Hepatocyte (in vitro differentiated cells): Measurements from ENCODE around the gene USH2A. TPM values are rescaled to one million over a fixed set of nuclear protein-coding genes. Genes with fewer than 3 reads are reported as not detected.

ENCODE experiments used
- DNase-seq: peaks from one replicate; pipeline ENCODE4 v3.0.0-alpha.2; 2016; ENCODE audit warnings: low spot score
- H2AFZ ChIP-seq: fragments of 200-600 bp; sonication (generic); 2 replicates; pipeline ENCODE4 v1.6.0; 2016; ENCODE audit warnings: antibody characterized with exemption, mild to moderate bottlenecking
- H3K27ac ChIP-seq: fragments of 200-600 bp; sonication (generic); 2 replicates; pipeline ENCODE4 v1.5.1; 2016; ENCODE audit warnings: mild to moderate bottlenecking
- H3K27me3 ChIP-seq: fragments of 200-600 bp; sonication (generic); 2 replicates; pipeline ENCODE4 v1.6.1; 2016
- H3K36me3 ChIP-seq: fragments of 200-600 bp; sonication (generic); replicated peaks from 2 replicates; pipeline ENCODE4 v1.5.1; 2016; ENCODE audit warnings: low read depth; ENCODE audit not compliant: insufficient read depth
- H3K4me1 ChIP-seq: fragments of 200-600 bp; sonication (generic); 2 replicates; pipeline ENCODE4 v1.5.1; 2016; ENCODE audit warnings: mild to moderate bottlenecking, moderate library complexity; ENCODE audit not compliant: insufficient read depth
- H3K4me2 ChIP-seq: fragments of 200-600 bp; sonication (generic); 2 replicates; pipeline ENCODE4 v1.6.0; 2016
- H3K4me3 ChIP-seq: fragments of 200-600 bp; sonication (generic); 2 replicates; pipeline ENCODE4 v1.5.1; 2016; ENCODE audit warnings: mild to moderate bottlenecking
- H3K79me2 ChIP-seq: fragments of 200-600 bp; sonication (generic); 2 replicates; pipeline ENCODE4 v1.6.0; 2017; ENCODE audit warnings: mild to moderate bottlenecking
- H3K9me2 ChIP-seq: fragments of 200-600 bp; sonication (generic); replicated peaks from 2 replicates; pipeline ENCODE4 v1.6.0; 2017; ENCODE audit warnings: mild to moderate bottlenecking; ENCODE audit not compliant: insufficient read depth
- H3K9me3 ChIP-seq: fragments of 200-600 bp; sonication (generic); 2 replicates; pipeline ENCODE4 v1.5.1; 2016; ENCODE audit warnings: low read depth, mild to moderate bottlenecking
- H4K20me1 ChIP-seq: fragments of 200-600 bp; sonication (generic); 2 replicates; pipeline ENCODE4 v1.6.0; 2016; ENCODE audit warnings: mild to moderate bottlenecking; ENCODE audit not compliant: insufficient read depth, poor library complexity, severe bottlenecking
- CTCF ChIP-seq: fragments of 200-600 bp; sonication (generic); IDR thresholded peaks from 2 replicates; pipeline ENCODE4 v1.5.1; 2016; ENCODE audit warnings: antibody characterized with exemption, mild to moderate bottlenecking; ENCODE audit not compliant: poor library complexity
- EZH2 ChIP-seq: fragments of 200-600 bp; sonication (generic); IDR thresholded peaks from 2 replicates; pipeline ENCODE4 v1.6.1; 2016; ENCODE audit warnings: antibody characterized with exemption, mild to moderate bottlenecking, borderline replicate concordance
- EZH2phosphoT487 ChIP-seq: fragments of 200-600 bp; sonication (generic); IDR thresholded peaks from one replicate; pipeline ENCODE4 v1.6.1; 2018; ENCODE audit warnings: antibody characterized with exemption, mild to moderate bottlenecking, low read depth, moderate library complexity; ENCODE audit not compliant: unreplicated experiment, severe bottlenecking
- WGBS: methylation state at CpG from one replicate; pipeline ENCODE4 v1.1.6; 2016; ENCODE audit warnings: low lambda C conversion rate; ENCODE audit errors: missing lambda C conversion rate; 5-methylcytosine and 5-hydroxymethylcytosine counted together
- polyA plus RNA-seq: library from polyadenylated mRNA; unstranded; fragments of >200 nt; fragmentation: Nextera tagmentation; extraction: Ambion mirVana; gene quantifications from 2 replicates; pipeline ENCODE4 v1.2.1, GENCODE V29; 2016
- total RNA-seq: library from RNA; depleted of rRNA; stranded (reverse); fragments of >200 nt; gene quantifications from 2 replicates; pipeline ENCODE4 v1.2.3, GENCODE V29; 2014

USH2A gene
- total and polyA plus RNA-seq, 2 experiments from 2014 or later, result 0.07 TPM; not detected in 1

- Histone ChIP-seq H3K9me2 (no peaks in the 10 kb centered on the region), H3K27me3 (no peaks in the 10 kb centered on the region), H4K20me1 (no peaks in the 10 kb centered on the region), H3K4me3 (no peak overlapping the region), H3K4me1 (peaks cover 4% of the 10 kb centered on the region), H3K4me2 (no peak overlapping the region), H3K36me3 (no peaks in the 10 kb centered on the region), H2AFZ (no peak overlapping the region), H3K9me3 (no peaks in the 10 kb centered on the region), H3K27ac (no peak overlapping the region), H3K79me2 (no peaks in the 10 kb centered on the region)
- DNase-seq, result no peak
- WGBS, result 87% methylated on average over 7 of the region's 7 CpGs
- TF ChIP-seq EZH2 (no peak), CTCF (no peak), EZH2phosphoT487 (no peak)
Observed at GRCh38 chr1:215779729-215780128, 643.5 kb downstream of the USH2A start.

GRCh38 chr1:215777370-215777925 lies 645.8 kb downstream of the USH2A start:
- Histone ChIP-seq H2AFZ (no peak overlapping the region), H3K36me3 (no peaks in the 10 kb centered on the region), H3K9me2 (no peaks in the 10 kb centered on the region), H3K27me3 (no peaks in the 10 kb centered on the region), H3K27ac (no peak overlapping the region), H3K9me3 (no peaks in the 10 kb centered on the region), H3K4me1 (peaks cover 4% of the 10 kb centered on the region), H3K4me3 (no peak overlapping the region), H3K79me2 (no peaks in the 10 kb centered on the region), H3K4me2 (no peak overlapping the region), H4K20me1 (no peaks in the 10 kb centered on the region)
- WGBS, result 83% methylated on average over 5 of the region's 5 CpGs
- DNase-seq, result no peak
- TF ChIP-seq CTCF, result no peak
- no peak for TF ChIP-seq EZH2phosphoT487

DNA sequence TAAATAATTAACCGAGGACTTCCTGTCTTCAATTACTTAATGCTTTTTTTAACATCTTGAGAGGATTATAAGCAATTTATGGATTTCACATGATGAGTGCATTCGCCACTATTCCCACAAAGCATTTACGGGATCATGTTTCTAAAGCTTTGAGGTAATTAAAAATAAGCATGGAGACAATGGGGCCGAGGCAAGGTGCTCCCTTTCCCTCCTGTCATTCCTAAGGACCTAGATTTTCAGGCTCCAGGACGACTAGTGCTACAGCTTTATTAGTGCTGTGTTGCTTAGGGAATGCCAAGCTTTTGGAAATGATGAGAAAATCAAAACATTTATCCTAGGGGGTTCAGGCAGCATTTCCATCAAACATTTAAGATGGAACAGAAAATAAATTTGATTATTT lies 646.9 kb downstream of the USH2A start:
- no peaks in the 10 kb centered on the region for H3K9me2 ChIP-seq
- H3K9me3 ChIP-seq, result no peaks in the 10 kb centered on the region
- H3K36me3 ChIP-seq, result no peaks in the 10 kb centered on the region
- H4K20me1 ChIP-seq, result no peaks in the 10 kb centered on the region
- H3K4me1 ChIP-seq, result peaks cover 4% of the 10 kb centered on the region
- no peak overlapping the region for H3K27ac ChIP-seq
- H3K4me3 ChIP-seq, result no peak overlapping the region
- 41% methylated on average over 5 of the region's 5 CpGs for WGBS
- H3K27me3 ChIP-seq, result no peaks in the 10 kb centered on the region
- H3K4me2 ChIP-seq, result no peak overlapping the region
- DNase-seq, result no peak
- no peaks in the 10 kb centered on the region for H3K79me2 ChIP-seq
- no peak overlapping the region for H2AFZ ChIP-seq
- TF ChIP-seq EZH2phosphoT487 (no peak), CTCF (no peak), EZH2 (no peak)

DNA sequence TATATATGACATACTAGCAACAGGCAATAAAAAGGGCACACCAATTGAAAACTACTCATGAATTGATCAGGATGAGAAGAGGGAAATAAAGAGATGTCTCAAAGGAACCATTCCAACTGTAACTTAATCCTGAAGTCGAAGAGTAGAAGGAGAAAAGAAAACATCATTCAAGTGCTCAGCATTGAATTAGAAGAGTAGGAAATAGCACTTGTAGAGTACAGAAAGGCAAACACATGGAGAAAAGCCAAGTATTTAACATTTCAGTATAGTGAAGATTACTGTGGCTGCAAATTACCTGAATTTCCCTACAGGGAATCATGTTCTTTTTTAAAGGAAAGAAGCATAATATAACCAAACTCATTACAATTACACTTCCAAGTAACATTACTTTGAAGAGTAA lies 651.1 kb downstream of the USH2A start:
- 93% methylated on average over 1 of the region's 1 CpG for WGBS
- H4K20me1 ChIP-seq, result no peaks in the 10 kb centered on the region

More for the DNA sequence above, 651.1 kb downstream of the USH2A start:
- no peaks in the 10 kb centered on the region for H3K79me2 ChIP-seq
- H3K4me2 ChIP-seq, result no peak overlapping the region
- no peaks in the 10 kb centered on the region for H3K36me3 ChIP-seq
- no peak for DNase-seq
- no peaks in the 10 kb centered on the region for H3K9me3 ChIP-seq
- no peaks in the 10 kb centered on the region for H3K9me2 ChIP-seq
- peaks cover 4% of the 10 kb centered on the region for H3K4me1 ChIP-seq
- H2AFZ ChIP-seq, result no peak overlapping the region
- H3K27me3 ChIP-seq, result no peaks in the 10 kb centered on the region
- no peak overlapping the region for H3K4me3 ChIP-seq
- no peak overlapping the region for H3K27ac ChIP-seq
- TF ChIP-seq EZH2 (no peak), CTCF (no peak), EZH2phosphoT487 (no peak)
